PC-3 (cell line): ENCODE results near the gene PRRT2.

Experiments used
- CTCF ChIP-seq: fragments of 300-600 bp; sonication (generic); conservative IDR thresholded peaks from 2 replicates; pipeline ENCODE4 v1.5.1; 2017; ENCODE audit warnings: antibody characterized with exemption, low read depth, mild to moderate bottlenecking, low read length
- EZH2 ChIP-seq: fragments of 300-600 bp; sonication (generic); IDR thresholded peaks from one replicate; pipeline ENCODE4 v1.6.1; 2017; ENCODE audit warnings: antibody characterized with exemption, mild to moderate bottlenecking, low read length; ENCODE audit not compliant: unreplicated experiment
- EZH2phosphoT487 ChIP-seq: fragments of 300-600 bp; sonication (generic); IDR thresholded peaks from 2 replicates; pipeline ENCODE4 v1.6.1; 2018; ENCODE audit warnings: mild to moderate bottlenecking, antibody characterized with exemption, low read length, borderline replicate concordance

GRCh38 chr16:29824589-29825144, 12.7 kb downstream of the PRRT2 start:
- TF ChIP-seq CTCF: no peak
- TF ChIP-seq EZH2: no peak
- TF ChIP-seq EZH2phosphoT487: no peak
